ENCODE measurements around the gene ITPR1.

GRCh38 chr3:4587838-4588105, 94.6 kb downstream of the ITPR1 start:
- TF ChIP-seq CTCF (IDR thresholded peaks at IDR 0.05): no peak
- no peak for TF ChIP-seq POLR2A (IDR thresholded peaks at IDR 0.05)

All from esophagus squamous epithelium (tissue), 4 donors.